ENCODE data around the gene ZFAND4.

ZFAND4 gene

GRCh38 chr10:45566415-45566814 lies 106.2 kb downstream of the ZFAND4 start:
- TF ChIP-seq TAF1 (IDR thresholded peaks at IDR 0.05; ENCODE audit: borderline replicate concordance, insufficient read depth, low read length) (no peak), SIN3A (IDR thresholded peaks at IDR 0.05; ENCODE audit: borderline replicate concordance, insufficient read depth, low read length) (no peak), FOXP2 (optimal IDR thresholded peaks at IDR 0.05; ENCODE audit: borderline replicate concordance, extremely low read depth, extremely low read length, insufficient read depth) (no peak), POLR2AphosphoS5 (IDR thresholded peaks at IDR 0.05; ENCODE audit: low read depth, low read length) (no peak), REST (IDR thresholded peaks at IDR 0.05; ENCODE audit: insufficient read depth in 1 of 2, low read depth in 2 of 2, low read length in 2 of 2) (no peak)

All from PFSK-1 (cell line).